ENCODE measurements around the gene FGF3.

DNA sequence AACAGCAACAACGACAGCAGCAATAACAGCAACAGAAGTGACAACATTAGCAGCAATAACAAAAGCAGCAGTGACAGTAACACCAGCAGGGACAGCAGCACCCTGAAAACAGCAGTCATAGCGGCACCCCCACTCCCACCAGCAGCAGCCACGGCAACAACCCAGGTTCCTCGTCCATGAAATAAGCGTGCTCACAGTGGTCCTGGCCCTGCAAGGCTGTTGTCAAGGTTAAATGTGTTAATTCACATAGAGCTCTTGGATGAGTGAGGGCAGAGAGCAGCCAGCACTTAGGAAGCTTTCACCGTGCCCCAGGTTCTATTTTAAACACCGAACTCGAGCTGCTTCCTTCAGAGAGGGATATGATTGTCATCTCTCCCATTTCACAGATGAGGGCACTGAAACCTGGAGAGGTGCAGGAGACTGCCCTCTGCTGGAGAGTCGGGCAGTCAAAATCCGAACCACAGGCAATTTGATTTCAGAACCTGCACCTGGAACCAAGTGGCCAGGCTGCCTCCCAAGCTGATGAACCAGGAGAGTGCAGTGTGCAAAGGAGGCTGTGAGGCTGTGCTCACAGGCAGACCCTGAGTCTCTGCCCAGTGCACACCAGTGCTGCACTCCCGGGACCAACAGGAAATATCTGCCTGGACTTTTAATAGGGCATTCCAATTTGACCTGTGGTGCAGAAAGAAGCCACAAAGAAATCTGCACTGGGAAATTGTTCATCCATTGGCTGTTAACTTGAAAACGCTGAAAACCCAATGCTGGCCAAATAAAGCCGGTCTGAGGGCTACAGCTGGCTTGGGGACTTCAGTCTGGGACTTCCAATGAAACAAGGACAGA is 22.9 kb upstream of the FGF3 start:
- TF ChIP-seq, protein P1, sequence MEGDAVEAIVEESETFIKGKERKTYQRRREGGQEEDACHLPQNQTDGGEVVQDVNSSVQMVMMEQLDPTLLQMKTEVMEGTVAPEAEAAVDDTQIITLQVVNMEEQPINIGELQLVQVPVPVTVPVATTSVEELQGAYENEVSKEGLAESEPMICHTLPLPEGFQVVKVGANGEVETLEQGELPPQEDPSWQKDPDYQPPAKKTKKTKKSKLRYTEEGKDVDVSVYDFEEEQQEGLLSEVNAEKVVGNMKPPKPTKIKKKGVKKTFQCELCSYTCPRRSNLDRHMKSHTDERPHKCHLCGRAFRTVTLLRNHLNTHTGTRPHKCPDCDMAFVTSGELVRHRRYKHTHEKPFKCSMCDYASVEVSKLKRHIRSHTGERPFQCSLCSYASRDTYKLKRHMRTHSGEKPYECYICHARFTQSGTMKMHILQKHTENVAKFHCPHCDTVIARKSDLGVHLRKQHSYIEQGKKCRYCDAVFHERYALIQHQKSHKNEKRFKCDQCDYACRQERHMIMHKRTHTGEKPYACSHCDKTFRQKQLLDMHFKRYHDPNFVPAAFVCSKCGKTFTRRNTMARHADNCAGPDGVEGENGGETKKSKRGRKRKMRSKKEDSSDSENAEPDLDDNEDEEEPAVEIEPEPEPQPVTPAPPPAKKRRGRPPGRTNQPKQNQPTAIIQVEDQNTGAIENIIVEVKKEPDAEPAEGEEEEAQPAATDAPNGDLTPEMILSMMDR (IDR thresholded peaks at IDR 0.05; ENCODE audit: insufficient read depth, low read length, poor library complexity, severe bottlenecking): peak; percentile 62
- no peak for TF ChIP-seq EZH2phosphoT487 (conservative IDR thresholded peaks at IDR 0.05; ENCODE audit: low read length)

Measured in SU-DHL-6 (cell line).